ENCODE measurements around the gene SULT1C4. TPM values are rescaled to one million over a fixed set of nuclear protein-coding genes. Genes with fewer than 3 reads are reported as not detected.

SULT1C4 gene
- total RNA-seq, 1 donor from 2014 or later = 7.0 TPM

DNA sequence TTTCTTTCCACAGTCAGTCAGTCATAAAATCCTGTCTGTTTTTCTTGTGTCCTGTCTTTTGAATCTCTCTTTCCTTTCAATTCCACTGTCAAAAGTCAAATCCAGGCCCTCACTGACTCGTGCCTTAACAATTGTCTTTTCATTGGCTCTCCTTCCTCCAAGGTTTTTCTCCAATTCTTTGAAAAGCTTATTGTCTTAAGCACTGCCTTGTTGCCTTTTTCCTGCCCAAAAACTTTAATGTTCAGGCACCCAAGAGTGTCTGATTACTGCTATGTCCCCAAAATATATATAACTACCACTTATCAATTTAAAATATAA is 13.9 kb upstream of the SULT1C4 start:
- H3K27ac Mint-ChIP-seq (ENCODE audit: unreplicated experiment) = no peak overlapping the region
- no peak overlapping the region for H3K4me3 Mint-ChIP-seq (ENCODE audit: unreplicated experiment)
- TF ChIP-seq, protein P1, sequence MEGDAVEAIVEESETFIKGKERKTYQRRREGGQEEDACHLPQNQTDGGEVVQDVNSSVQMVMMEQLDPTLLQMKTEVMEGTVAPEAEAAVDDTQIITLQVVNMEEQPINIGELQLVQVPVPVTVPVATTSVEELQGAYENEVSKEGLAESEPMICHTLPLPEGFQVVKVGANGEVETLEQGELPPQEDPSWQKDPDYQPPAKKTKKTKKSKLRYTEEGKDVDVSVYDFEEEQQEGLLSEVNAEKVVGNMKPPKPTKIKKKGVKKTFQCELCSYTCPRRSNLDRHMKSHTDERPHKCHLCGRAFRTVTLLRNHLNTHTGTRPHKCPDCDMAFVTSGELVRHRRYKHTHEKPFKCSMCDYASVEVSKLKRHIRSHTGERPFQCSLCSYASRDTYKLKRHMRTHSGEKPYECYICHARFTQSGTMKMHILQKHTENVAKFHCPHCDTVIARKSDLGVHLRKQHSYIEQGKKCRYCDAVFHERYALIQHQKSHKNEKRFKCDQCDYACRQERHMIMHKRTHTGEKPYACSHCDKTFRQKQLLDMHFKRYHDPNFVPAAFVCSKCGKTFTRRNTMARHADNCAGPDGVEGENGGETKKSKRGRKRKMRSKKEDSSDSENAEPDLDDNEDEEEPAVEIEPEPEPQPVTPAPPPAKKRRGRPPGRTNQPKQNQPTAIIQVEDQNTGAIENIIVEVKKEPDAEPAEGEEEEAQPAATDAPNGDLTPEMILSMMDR (IDR thresholded peaks at IDR 0.05) = no peak
- no peak for DNase-seq (ENCODE audit: extremely low spot score, unreplicated experiment)
- peaks cover 24% of the 10 kb centered on the region for H3K4me1 Mint-ChIP-seq (ENCODE audit: unreplicated experiment)
- H3K27me3 Mint-ChIP-seq (ENCODE audit: unreplicated experiment) = no peaks in the 10 kb centered on the region
- no peaks in the 10 kb centered on the region for H3K36me3 Mint-ChIP-seq (ENCODE audit: unreplicated experiment)
- H3K9me3 Mint-ChIP-seq (ENCODE audit: unreplicated experiment) = no peaks in the 10 kb centered on the region

DNA sequence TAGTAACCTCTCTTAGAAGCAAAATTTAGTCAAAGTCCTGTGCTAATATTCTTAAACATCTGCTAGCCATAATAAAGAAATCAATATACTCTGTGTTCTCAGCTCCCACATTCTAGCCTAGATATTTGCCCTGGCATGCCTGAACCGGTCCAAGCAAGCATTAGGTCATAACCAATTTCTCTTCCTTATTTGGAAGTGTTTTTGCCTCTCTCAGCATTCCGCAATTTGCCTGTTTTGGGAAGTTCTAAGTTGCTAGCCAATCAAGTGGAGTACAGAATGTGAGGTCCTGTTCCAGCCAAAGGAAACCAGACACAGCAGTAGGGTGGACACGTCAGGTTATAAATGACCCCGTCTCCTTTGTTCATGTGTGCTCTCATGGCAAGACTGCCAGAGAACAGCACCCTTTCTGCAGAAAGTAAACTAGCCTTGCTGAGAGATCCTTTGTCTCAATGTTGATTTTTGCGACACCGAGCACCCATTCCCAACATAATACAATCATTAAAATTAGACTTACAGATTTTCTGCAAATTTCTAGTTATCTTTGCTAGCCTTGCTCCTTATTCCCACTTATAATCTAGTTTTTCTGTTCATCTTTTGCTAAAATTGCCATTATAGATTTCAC is 13.0 kb upstream of the SULT1C4 start:
- Mint-ChIP-seq H3K36me3 (ENCODE audit: unreplicated experiment) (no peaks in the 10 kb centered on the region), H3K4me3 (ENCODE audit: unreplicated experiment) (no peak overlapping the region), H3K27ac (ENCODE audit: unreplicated experiment) (no peak overlapping the region), H3K27me3 (ENCODE audit: unreplicated experiment) (no peaks in the 10 kb centered on the region), H3K9me3 (ENCODE audit: unreplicated experiment) (no peaks in the 10 kb centered on the region), H3K4me1 (ENCODE audit: unreplicated experiment) (peaks cover 29% of the 10 kb centered on the region)
- no peak for DNase-seq (ENCODE audit: extremely low spot score, unreplicated experiment)
- TF ChIP-seq, protein P1 (IDR thresholded peaks at IDR 0.05) = no peak

DNA sequence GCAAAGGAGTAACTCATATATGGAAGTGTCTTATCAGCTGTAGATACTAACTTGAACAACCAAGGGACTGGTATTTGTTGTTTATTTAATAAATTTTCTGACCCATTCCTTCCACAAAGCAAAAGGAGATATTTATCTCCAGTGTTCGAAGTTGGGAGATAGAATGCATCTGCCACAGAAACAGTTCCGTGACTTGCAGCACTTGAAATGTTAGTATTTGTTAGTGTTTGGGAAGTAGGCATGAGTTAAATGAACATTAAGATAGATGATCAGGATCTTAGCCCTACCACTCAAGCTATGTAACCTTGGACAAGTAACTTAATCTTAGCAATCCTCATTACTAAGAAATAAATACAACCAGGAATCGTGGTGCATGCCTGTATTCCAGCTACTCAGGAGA is 12.1 kb upstream of the SULT1C4 start:
- TF ChIP-seq, protein P1 (IDR thresholded peaks at IDR 0.05) = no peak
- Mint-ChIP-seq H3K27me3 (ENCODE audit: unreplicated experiment) (no peaks in the 10 kb centered on the region), H3K9me3 (ENCODE audit: unreplicated experiment) (no peaks in the 10 kb centered on the region), H3K4me3 (ENCODE audit: unreplicated experiment) (no peak overlapping the region), H3K27ac (ENCODE audit: unreplicated experiment) (no peak overlapping the region), H3K36me3 (ENCODE audit: unreplicated experiment) (no peaks in the 10 kb centered on the region), H3K4me1 (ENCODE audit: unreplicated experiment) (peaks cover 36% of the 10 kb centered on the region)
- no peak for DNase-seq (ENCODE audit: extremely low spot score, unreplicated experiment)

DNA sequence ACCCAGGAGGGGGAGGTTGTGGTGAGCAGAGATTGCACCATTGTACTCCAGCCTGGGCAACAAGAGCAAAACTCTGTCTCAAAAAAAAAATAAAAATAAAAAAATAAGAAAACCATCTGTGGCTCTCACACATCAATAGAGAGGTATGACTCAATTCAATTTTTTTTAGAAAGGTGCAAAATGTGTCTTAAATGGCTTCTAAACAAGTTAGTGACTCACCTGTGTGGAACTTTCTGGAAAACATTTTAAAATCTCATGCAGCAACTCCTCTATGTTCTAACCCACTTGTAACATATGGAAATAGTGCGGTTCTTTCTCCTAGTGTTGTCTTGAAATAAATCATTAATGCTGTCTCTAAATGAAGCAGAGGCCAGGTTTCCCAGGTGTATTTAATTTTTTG is 10.7 kb upstream of the SULT1C4 start:
- H3K9me3 Mint-ChIP-seq (ENCODE audit: unreplicated experiment) = no peaks in the 10 kb centered on the region
- peaks cover 36% of the 10 kb centered on the region for H3K4me1 Mint-ChIP-seq (ENCODE audit: unreplicated experiment)
- DNase-seq (ENCODE audit: extremely low spot score, unreplicated experiment) = no peak
- TF ChIP-seq, protein P1 (IDR thresholded peaks at IDR 0.05) = no peak
- no peaks in the 10 kb centered on the region for H3K36me3 Mint-ChIP-seq (ENCODE audit: unreplicated experiment)
- H3K27me3 Mint-ChIP-seq (ENCODE audit: unreplicated experiment) = no peaks in the 10 kb centered on the region
- no peak overlapping the region for H3K4me3 Mint-ChIP-seq (ENCODE audit: unreplicated experiment)
- H3K27ac Mint-ChIP-seq (ENCODE audit: unreplicated experiment) = peak overlapping the region; percentile 78

DNA sequence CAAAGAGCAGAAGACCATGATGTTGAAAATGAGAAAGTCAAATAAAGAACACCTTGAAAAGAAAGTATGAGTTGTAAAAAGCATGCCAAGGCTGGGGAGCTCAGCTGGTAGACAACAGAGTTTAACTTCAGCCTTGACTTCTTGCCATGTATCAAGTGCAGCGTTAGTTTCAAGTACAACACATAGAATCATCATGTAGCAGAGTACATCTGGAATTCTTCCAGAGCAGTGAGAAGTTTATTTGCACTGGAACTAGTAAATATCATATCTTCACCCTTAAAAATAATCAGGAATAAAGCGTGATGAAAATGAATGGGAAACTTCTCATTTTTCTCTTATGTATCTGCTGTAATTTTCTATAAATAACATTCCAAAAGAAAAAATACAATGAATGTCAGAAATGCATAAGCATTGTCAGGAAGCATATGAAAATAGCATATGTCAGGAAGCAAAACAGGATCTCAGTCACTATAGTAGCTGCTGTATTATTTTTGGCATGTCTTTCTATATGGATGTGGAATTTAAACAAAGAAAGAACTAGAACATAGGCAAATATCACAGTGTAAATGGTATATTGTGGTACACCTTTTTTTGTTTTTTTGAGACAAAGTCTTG is 10.1 kb upstream of the SULT1C4 start:
- H3K27me3 Mint-ChIP-seq (ENCODE audit: unreplicated experiment) = no peaks in the 10 kb centered on the region
- H3K36me3 Mint-ChIP-seq (ENCODE audit: unreplicated experiment) = no peaks in the 10 kb centered on the region
- H3K4me1 Mint-ChIP-seq (ENCODE audit: unreplicated experiment) = peaks cover 36% of the 10 kb centered on the region
- H3K9me3 Mint-ChIP-seq (ENCODE audit: unreplicated experiment) = no peaks in the 10 kb centered on the region
- peak overlapping the region; percentile 78 for H3K27ac Mint-ChIP-seq (ENCODE audit: unreplicated experiment)
- DNase-seq (ENCODE audit: extremely low spot score, unreplicated experiment) = no peak
- TF ChIP-seq, protein P1 (IDR thresholded peaks at IDR 0.05) = no peak
- H3K4me3 Mint-ChIP-seq (ENCODE audit: unreplicated experiment) = no peak overlapping the region
